Stimulated activated CD4-positive, alpha-beta T cell treated with anti-CD3 and anti-CD28 coated beads, Interleukin-4, amount 100 ng/mL, for 48 hours (primary cell): ENCODE measurements around the gene MGAT4D.
A peak's percentile ranks its signal among the peaks of the same experiment; 100 is the strongest.
"Not testable (repeated sequence)": the region's sequence is repeated elsewhere in the genome, so short reads cannot be mapped to it uniquely, and the experiment has no call there.

Experiments
- DNase-seq, 2 donors: peaks; one replicate each; pipeline ENCODE4 v3.0.0-alpha.2; 2020; ENCODE audit warnings: low read depth in 2 of 2

Gene MGAT4D

DNA sequence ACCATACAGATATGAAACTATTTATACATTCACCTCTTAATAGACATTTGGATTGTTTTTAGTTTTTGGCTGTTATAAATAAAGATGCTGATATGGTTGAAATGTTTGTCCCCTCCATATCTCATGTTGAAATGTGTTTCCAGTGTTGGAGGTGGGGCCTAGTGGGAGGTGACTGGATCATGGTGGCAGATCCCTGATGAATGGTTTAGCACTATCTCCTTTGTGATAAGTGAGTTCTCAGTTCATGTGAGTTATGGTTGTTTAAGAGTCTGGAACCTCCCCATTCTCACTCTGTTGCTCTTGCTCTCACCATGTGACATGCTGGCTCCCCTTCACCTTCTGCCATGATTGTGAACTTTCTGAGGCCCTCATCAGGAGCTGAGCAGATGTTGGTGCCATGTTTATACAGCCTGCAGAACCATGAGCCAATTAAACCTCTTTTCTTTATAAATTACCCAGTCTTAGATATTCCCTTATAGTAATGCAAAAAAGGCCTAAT is 58.4 kb downstream of the MGAT4D start:
- DNase-seq = no peak

DNA sequence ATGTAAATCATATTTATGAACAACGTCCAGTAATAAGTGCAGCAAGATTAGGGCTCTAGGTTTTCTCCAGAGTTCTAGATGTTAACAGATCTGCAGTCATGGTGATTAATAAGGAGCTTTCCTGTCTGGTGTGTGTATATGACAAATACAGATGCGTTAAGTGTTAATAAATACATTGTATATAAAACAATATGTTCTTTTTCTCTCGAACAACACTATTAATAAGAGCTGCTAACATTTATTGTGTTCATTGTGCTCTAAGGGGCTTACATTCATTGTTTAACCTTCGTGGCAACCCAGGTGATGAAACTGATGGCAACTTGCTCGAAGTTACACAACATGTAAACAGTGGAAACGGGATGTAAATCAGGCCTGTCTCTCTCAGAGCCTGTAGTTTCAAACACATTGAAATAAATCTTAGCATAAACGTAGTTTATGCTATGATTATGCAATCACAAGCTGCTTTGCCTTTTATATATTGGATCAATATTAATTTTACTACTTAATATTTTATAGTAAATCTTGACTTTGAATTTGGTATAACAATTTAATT is 70.1 kb downstream of the MGAT4D start:
- DNase-seq = no peak

DNA sequence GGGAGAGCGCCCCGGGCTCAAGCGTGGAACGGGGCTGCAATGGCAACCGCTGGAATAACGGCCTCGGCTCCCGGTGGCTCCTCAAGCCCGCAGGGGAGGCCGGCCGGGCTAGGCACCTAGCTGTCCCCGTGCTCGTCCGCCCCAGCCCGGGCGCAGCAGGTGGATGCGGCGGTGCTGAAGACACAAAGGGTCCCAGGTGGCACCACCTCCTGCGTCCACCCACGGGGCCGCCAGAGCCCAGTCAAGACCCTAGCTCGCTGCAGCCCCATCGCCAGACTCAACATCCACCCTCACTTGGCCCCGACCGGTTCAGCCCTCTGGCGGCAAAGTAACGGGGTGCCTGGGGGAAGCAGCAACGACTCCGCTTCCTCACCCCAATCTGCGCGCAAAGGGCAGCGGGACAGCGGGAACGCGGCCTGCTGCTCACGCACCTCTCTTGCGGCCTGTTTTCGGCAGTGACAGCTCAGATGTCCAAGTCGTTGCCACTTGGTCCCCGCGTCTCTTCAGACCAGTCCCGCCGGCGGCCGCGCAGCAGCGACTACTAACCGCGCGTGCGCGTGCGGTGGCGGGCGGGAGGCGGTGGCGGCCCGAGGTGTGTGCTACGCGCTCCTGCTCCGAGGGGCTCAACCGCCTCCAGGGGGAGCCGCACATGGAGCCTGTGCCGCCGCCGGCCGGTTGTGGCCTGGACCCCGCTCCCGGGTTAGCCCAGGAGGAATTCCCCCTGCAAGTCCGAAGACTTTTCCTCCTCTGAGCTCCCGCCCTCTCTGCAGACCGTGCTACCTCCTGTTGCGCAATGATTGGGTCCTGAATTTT is 70.8 kb downstream of the MGAT4D start, which contains the start of gene CLGN:
TSS of gene CLGN (minus strand) at position 543 of the 813 bp plus-strand sequence. CDS start 14,570 bp downstream, outside the sequence.
- peak; percentile 28 to 37 for DNase-seq

DNA sequence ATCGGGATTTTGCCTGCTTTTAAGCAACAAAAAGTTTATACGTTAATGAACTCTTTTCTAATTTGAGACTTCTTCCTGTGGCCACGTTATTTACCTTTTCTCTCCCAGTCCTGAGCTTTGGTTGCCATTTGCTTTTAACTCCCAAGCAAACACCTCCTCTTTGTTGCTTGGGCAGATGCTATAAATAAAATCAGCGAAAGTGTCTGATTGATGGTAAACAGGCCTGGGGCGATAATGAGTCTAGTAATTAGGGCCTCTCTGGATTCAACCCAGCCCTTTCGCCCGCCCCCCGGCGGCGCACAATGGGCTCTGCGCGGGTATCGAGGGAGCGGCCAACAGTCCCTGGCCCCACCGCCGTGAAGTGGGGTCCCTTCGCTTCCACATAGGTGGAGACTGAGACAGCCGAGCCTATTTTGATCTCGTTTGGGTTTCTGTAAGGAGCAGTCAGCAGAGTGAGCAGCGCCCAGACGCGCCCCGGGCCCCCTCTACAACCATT is 71.4 kb downstream of the MGAT4D start:
- DNase-seq = no peak

DNA sequence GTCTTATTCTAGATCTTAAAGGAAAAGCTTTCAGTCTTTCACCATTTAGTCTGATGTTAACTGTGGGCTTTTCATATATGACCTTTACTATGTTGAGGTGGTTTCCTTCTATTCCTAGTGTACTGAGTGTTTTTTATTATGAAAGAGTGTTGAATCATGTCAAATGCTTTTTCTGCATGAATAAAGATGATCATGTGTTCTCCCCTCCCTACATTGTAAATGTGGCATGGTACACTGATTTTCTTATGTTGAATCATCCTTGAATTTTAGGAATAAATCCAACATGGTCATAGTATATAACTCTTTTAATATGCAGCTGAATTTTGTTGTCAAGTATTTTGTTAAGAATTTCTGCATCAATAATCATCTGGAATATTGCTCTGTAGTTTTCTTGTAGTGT is 75.0 kb downstream of the MGAT4D start:
- no peak for DNase-seq

DNA sequence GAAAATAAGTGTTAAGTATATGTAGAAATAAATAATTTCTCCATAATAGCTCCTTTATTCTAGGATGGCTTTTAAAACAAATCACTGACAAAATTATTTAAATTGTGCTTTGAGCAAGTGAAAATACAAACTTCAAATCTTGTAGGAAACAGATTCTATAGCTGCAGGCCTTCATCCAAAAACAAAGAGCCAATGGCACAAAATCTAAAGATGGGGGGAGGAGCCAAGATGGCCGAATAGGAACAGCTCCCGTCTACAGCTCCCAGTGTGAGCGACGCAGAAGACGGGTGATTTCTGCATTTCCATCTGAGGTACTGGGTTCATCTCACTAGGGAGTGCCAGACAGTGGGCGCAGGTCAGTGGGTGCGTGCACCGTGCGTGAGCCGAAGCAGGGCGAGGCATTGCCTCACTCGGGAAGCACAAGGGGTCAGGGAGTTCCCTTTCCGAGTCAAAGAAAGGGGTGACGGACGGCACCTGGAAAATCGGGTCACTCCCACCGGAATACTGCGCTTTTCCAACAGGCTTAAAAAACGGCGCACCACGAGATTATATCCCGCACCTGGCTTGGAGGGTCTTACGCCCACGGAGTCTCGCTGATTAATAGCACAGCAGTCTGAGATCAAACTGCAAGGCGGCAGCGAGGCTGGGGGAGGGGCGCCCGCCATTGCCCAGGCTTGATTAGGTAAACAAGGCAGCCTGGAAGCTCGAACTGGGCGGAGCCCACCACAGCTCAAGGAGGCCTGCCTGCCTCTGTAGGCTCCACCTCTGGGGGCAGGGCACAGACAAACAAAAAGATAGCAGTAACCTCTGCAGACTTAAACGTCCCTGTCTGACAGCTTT is 84.7 kb downstream of the MGAT4D start:
- not testable (repeated sequence) for DNase-seq

DNA sequence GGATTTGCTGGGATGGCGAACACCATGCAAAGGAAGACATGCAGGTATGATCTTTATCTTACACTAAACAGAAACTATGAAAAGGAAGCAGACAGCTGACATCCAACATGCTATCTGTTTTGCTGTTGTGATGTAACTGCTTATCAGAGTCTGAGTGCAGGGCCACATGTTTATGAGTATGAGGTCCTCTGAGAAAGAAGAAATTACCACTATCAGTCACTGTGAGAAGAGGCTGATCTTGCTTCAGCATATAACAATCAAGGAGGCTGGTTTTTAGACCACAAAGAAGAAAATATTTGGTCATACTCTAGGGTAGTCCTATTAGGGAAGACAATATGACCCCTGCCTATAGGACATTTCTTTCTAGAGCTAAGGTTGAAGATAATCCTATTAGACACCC is 89.1 kb downstream of the MGAT4D start:
- DNase-seq = no peak

DNA sequence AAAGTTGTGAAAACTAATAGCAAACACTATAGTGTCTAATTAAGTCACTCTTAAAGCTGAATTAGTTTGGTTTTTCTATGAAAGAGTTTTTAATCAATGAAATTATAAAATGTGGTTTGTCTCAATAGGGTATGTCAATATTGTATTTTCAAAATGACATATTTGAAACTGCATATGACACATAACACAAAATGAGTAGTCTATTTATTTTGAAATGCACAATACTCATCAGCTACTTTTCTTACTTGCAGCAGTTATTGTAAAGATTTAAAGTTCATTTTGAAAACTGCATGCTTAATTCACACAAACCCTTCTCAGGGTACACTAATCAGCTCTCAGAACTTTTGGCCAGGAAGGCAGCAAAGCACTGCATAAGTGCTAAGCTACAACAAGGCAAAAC is 91.8 kb downstream of the MGAT4D start:
- DNase-seq = no peak

DNA sequence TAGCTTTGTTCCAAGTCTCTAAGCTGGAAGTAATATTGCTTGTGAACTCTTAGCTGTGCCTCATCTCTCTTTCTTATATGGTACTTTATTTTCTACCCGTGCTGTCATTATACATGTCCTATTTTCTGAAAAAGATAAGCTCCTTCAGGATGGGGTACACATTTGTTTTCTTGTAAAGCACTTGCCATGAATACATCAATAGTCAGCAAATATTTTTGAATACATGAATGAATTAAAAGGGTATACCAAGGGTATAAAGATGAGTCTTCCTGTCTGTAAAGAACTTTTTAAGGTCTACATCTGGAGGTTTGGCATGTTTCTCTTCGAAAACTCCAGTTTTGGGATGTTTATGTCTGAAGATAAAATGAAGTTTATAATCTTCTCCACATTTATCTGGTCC is 98.0 kb downstream of the MGAT4D start:
- no peak for DNase-seq

DNA sequence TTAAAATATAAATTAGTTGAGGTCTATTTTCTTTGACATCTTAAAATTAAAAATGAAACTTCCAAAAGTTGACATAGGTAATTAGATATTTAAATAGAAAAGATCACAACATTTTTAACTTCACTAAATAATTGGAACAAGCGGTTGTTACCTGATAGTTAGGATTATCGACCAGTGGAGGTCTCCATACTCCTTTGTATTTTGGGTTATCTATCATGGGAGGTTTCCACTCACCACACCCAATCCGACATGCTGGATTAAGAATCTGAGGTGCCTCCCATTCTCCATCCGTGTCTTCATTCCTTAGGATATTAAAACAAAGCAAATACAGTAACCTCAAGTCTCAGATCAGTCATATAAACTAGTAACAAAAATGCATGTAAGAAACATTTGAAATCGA is 102.4 kb downstream of the MGAT4D start:
- no peak for DNase-seq
